ENCODE measurements around the gene GCNT1. TPM values are rescaled to one million over a fixed set of nuclear protein-coding genes. Genes with fewer than 3 reads are reported as not detected.
"Not testable (repeated sequence)": the region's sequence is repeated elsewhere in the genome, so short reads cannot be mapped to it uniquely, and the experiment has no call there.

Gene GCNT1
- total and polyA plus RNA-seq, 2 of the 4 experiments (the other 2 are of a cell fraction), result 12.5 to 46.6 TPM

DNA sequence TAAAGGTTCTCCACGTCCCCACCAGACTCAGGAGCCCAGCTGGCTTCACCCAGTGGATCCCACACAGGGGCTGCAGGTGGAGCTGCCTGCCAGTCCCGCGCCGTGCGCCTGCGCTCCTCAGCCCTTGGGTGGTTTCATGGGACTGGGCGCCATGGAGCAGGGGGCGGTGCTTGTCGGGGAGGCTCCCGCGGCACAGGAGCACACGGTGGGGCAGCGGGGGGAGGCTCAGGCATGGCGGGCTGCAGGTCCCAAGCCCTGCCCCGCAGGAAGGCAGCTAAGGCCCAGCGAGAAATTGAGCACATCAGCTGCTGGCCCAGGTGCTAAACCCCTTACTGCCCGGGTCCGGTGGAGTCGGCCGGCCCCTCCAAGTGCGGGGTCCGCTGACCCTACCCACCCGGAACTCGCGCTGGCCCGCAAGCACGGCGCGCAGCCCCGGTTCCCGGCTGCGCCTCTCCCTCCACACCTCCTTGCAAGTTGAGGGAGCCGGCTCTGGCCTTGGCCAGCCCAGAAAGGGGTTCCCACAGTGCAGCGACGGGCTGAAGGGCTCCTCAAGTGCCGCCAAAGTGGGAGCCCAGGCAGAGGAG, 64.7 kb downstream of the GCNT1 start:
- CTCF ChIA-PET, result not testable (repeated sequence)

More for the DNA sequence above, 64.7 kb downstream of the GCNT1 start:
- H4K20me1 ChIP-seq (ENCODE audit: insufficient read depth, low read length); H3K56ac ChIP-seq (ENCODE audit: extremely low read depth, insufficient read depth, low read length); H3K27me3 ChIP-seq (ENCODE audit: control insufficient read depth, insufficient read depth, low read length); H3K14ac ChIP-seq (replicated peaks; ENCODE audit: low read depth, low read length); H3K79me1 ChIP-seq (ENCODE audit: low read depth in 1 of 2, low read length in 2 of 2); H2BK20ac ChIP-seq (ENCODE audit: low read depth, low read length); H3K4ac ChIP-seq (ENCODE audit: low read depth, low read length); H2BK15ac ChIP-seq (ENCODE audit: low read depth, low read length); H2AFZ ChIP-seq (replicated peaks; ENCODE audit: low read length, poor library complexity); H2AK9ac ChIP-seq (replicated peaks; ENCODE audit: low read depth, low read length, poor library complexity); H4K8ac ChIP-seq (ENCODE audit: low read depth in 2 of 2, low read length in 2 of 2); H3K23ac ChIP-seq (ENCODE audit: low read depth, low read length); H3K27ac ChIP-seq (ENCODE audit: insufficient read depth, low read length); H4K91ac ChIP-seq (ENCODE audit: insufficient read depth, low read depth, low read length); intact Hi-C loops (cut with micrococcal nuclease); H2BK120ac ChIP-seq (ENCODE audit: low read depth, low read length); in situ Hi-C loops (cut with MboI; ENCODE audit: low sequenced_read_pairs); ATAC-seq (ENCODE audit: low read depth); H3K4me1 ChIP-seq (ENCODE audit: control insufficient read depth, insufficient read depth, low read length); BruUV-seq (replicated peaks); DNase-seq; dilution Hi-C loops (cut with HindIII; ENCODE audit: low sequenced_read_pairs, unreplicated experiment); H2AK5ac ChIP-seq (ENCODE audit: low read depth, low read length); H3K4me2 ChIP-seq (ENCODE audit: low read depth, low read length); H4K5ac ChIP-seq (ENCODE audit: low read depth, low read length); H2BK5ac ChIP-seq (ENCODE audit: low read depth, low read length, poor library complexity, severe bottlenecking); H3K9me1 ChIP-seq (ENCODE audit: insufficient read depth, low read length); H3K36me3 ChIP-seq (ENCODE audit: control insufficient read depth, insufficient read depth, low read length); POLR2A ChIA-PET (ENCODE audit: unreplicated experiment); H3K18ac ChIP-seq (ENCODE audit: low read depth, low read length); H3K9ac ChIP-seq (ENCODE audit: low read depth, low read length); H3K9me3 ChIP-seq (ENCODE audit: control insufficient read depth, insufficient read depth, low read length); H3K4me3 ChIP-seq (ENCODE audit: insufficient read depth, low read depth, low read length): not testable (repeated sequence)
- 82% methylated on average over 2 of the region's 36 CpGs; no CpG with 5 or more reads in 1 of the 2 experiments for WGBS, 2 experiments (ENCODE audit: extremely low coverage in 2 of 2, insufficient read length in 1 of 2)
